GM18498 (cell line): ENCODE data around the gene LYVE1.
"Not testable (repeated sequence)": the region's sequence is repeated elsewhere in the genome, so short reads cannot be mapped to it uniquely, and the experiment has no call there.

Experiments used
- ATAC-seq: cut with Tn5 transposase; IDR thresholded peaks from one replicate; pipeline ENCODE4 v1.9.1; 2021; ENCODE audit warnings: mild to moderate bottlenecking, moderate library complexity; ENCODE audit not compliant: unreplicated experiment

LYVE1 gene

GRCh38 chr11:10568486-10568941 lies at the start of gene LYVE1:
LYVE1 (minus strand) TSS chr11:10568665; CDS start chr11:10568532, 133 bp downstream.
- no peak for ATAC-seq

- ATAC-seq = no peak
Observed at GRCh38 chr11:10617551-10617950, 49.1 kb upstream of the LYVE1 start.

- ATAC-seq = no peak
Observed at GRCh38 chr11:10611979-10612862, 43.8 kb upstream of the LYVE1 start.

GRCh38 chr11:10609636-10610035 lies 41.2 kb upstream of the LYVE1 start:
- ATAC-seq = no peak

- no peak for ATAC-seq
Observed at GRCh38 chr11:10608584-10608983, 40.1 kb upstream of the LYVE1 start.

- no peak for ATAC-seq
Observed at GRCh38 chr11:10607462-10608132, 39.1 kb upstream of the LYVE1 start.

- peak; percentile 54 for ATAC-seq
Observed at GRCh38 chr11:10606536-10607208, 38.2 kb upstream of the LYVE1 start.

GRCh38 chr11:10605941-10606381 lies 37.5 kb upstream of the LYVE1 start:
- ATAC-seq = no peak

- ATAC-seq = no peak
Observed at GRCh38 chr11:10604798-10605197, 36.3 kb upstream of the LYVE1 start.

- ATAC-seq = no peak
Observed at GRCh38 chr11:10604340-10604748, 35.9 kb upstream of the LYVE1 start.

GRCh38 chr11:10603721-10604297 lies 35.3 kb upstream of the LYVE1 start:
- no peak for ATAC-seq

- ATAC-seq = no peak
Observed at GRCh38 chr11:10602945-10603344, 34.5 kb upstream of the LYVE1 start.

GRCh38 chr11:10602366-10602765 lies 33.9 kb upstream of the LYVE1 start:
- no peak for ATAC-seq

GRCh38 chr11:10601837-10602236 lies 33.4 kb upstream of the LYVE1 start:
- ATAC-seq = no peak

GRCh38 chr11:10600570-10601248 lies 32.2 kb upstream of the LYVE1 start:
- ATAC-seq = no peak

- no peak for ATAC-seq
Observed at GRCh38 chr11:10599388-10600175, 31.1 kb upstream of the LYVE1 start.

- ATAC-seq = no peak
Observed at GRCh38 chr11:10598816-10599215, 30.4 kb upstream of the LYVE1 start.

- no peak for ATAC-seq
Observed at GRCh38 chr11:10597877-10598351, 29.4 kb upstream of the LYVE1 start.

- ATAC-seq = not testable (repeated sequence)
Observed at GRCh38 chr11:10595840-10596239, 27.4 kb upstream of the LYVE1 start.

- ATAC-seq = no peak
Observed at GRCh38 chr11:10594407-10594806, 25.9 kb upstream of the LYVE1 start.
